ENCODE data around the gene SHH.
A peak's percentile ranks its signal among the peaks of the same experiment; 100 is the strongest.
"Not testable (repeated sequence)": the region's sequence is repeated elsewhere in the genome, so short reads cannot be mapped to it uniquely, and the experiment has no call there.

SHH gene

GRCh38 chr7:155819186-155819585 is 6.9 kb upstream of the SHH start:
- no peak for DNase-seq (ENCODE audit: low spot score)

- no peak for DNase-seq (ENCODE audit: low spot score)
These were observed 6.5 kb upstream of the SHH start for GRCh38 chr7:155818820-155819168.

- no peak for DNase-seq (ENCODE audit: low spot score)
These were observed 6.0 kb upstream of the SHH start for GRCh38 chr7:155818154-155818819.

- DNase-seq (ENCODE audit: low spot score), result not testable (repeated sequence)
These were observed 5.3 kb upstream of the SHH start for GRCh38 chr7:155817515-155817914.

GRCh38 chr7:155816996-155817395 is 4.7 kb upstream of the SHH start:
- DNase-seq (ENCODE audit: low spot score), result no peak

GRCh38 chr7:155816192-155816508 is 3.9 kb upstream of the SHH start:
- no peak for DNase-seq (ENCODE audit: low spot score)

GRCh38 chr7:155815332-155816191 is 3.3 kb upstream of the SHH start:
- DNase-seq (ENCODE audit: low spot score), result peak; percentile 81

- DNase-seq (ENCODE audit: low spot score), result no peak
These were observed 2.3 kb upstream of the SHH start for GRCh38 chr7:155814316-155815276.

- no peak for DNase-seq (ENCODE audit: low spot score)
These were observed 1.5 kb upstream of the SHH start for GRCh38 chr7:155813546-155814315.

- DNase-seq (ENCODE audit: low spot score), result no peak
These were observed 862 bp upstream of the SHH start for GRCh38 chr7:155813125-155813524.

- no peak for DNase-seq (ENCODE audit: low spot score)
These were observed 736 bp downstream of the SHH start for GRCh38 chr7:155811560-155811894.

GRCh38 chr7:155810770-155811559 is 1.3 kb downstream of the SHH start:
- DNase-seq (ENCODE audit: low spot score), result no peak

GRCh38 chr7:155809947-155810769 is 2.1 kb downstream of the SHH start:
- DNase-seq (ENCODE audit: low spot score), result no peak

- no peak for DNase-seq (ENCODE audit: low spot score)
These were observed 2.8 kb downstream of the SHH start for GRCh38 chr7:155809332-155809946.

GRCh38 chr7:155808549-155809331 is 3.5 kb downstream of the SHH start:
- no peak for DNase-seq (ENCODE audit: low spot score)

- no peak for DNase-seq (ENCODE audit: low spot score)
These were observed 4.3 kb downstream of the SHH start for GRCh38 chr7:155807789-155808548.

- no peak for DNase-seq (ENCODE audit: low spot score)
These were observed 5.1 kb downstream of the SHH start for GRCh38 chr7:155807065-155807671.
